Fibroblast of mammary gland (primary cell): Measurements from ENCODE around the gene RBMXL3.

Experiments
- DNase-seq: peaks from one replicate; pipeline ENCODE4 v3.0.0-alpha.2; 2010; ENCODE audit warnings: low read depth
- H3K4me3 ChIP-seq: 2 replicates; pipeline ENCODE4 v1.5.1; 2011; ENCODE audit warnings: low read depth, mild to moderate bottlenecking, low read length, moderate library complexity; ENCODE audit not compliant: control insufficient read depth
- TF ChIP-seq, protein P1 (sequence below): conservative IDR thresholded peaks from 2 replicates; pipeline ENCODE4 v1.5.1; 2011; ENCODE audit warnings: low read depth, low read length, inconsistent platforms; ENCODE audit not compliant: control insufficient read depth, insufficient read depth

RBMXL3 gene

DNA sequence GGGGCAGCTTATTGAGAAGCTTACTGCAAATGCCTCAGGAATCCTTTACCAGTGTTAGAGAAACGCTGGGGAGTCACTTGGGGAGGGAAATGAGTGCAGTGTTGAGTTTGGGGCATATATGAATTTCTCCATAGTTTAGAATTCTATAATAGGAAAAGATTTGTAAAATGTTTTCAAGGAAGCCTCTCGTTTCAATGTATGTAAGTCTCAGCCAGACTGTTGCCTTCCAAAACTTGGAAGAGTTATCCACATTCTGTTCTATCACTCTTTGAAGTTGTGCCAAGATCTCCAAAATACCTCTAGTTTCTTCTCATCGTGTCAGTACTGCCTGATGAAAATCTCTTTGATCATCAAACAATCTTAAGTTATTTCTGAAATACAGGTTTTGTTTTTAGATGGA, 45.3 kb downstream of the RBMXL3 start:
- H3K4me3 ChIP-seq, result peak overlapping the region; percentile 63

DNA sequence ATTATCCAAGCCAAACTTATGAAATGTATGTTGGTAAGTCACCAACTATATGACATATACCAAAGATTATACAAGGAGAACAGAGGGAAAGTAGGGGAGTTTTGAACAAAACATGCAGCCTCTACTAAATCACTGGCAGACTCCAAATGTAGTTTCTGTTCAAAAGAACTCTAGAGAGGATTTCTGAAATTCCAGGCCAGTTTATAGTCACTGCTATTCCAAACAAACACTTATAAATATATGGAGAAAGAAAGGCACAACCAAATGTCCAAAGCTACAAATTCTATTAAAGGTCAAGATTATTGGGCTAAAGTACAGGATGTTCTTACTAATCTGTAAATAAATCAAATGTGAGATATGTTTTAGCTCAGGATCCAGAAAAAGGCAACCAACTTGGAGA, 47.4 kb downstream of the RBMXL3 start:
- H3K4me3 ChIP-seq, result no peak overlapping the region
- TF ChIP-seq, protein P1, sequence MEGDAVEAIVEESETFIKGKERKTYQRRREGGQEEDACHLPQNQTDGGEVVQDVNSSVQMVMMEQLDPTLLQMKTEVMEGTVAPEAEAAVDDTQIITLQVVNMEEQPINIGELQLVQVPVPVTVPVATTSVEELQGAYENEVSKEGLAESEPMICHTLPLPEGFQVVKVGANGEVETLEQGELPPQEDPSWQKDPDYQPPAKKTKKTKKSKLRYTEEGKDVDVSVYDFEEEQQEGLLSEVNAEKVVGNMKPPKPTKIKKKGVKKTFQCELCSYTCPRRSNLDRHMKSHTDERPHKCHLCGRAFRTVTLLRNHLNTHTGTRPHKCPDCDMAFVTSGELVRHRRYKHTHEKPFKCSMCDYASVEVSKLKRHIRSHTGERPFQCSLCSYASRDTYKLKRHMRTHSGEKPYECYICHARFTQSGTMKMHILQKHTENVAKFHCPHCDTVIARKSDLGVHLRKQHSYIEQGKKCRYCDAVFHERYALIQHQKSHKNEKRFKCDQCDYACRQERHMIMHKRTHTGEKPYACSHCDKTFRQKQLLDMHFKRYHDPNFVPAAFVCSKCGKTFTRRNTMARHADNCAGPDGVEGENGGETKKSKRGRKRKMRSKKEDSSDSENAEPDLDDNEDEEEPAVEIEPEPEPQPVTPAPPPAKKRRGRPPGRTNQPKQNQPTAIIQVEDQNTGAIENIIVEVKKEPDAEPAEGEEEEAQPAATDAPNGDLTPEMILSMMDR, result no peak
- no peak for DNase-seq

More for the DNA sequence above, 45.3 kb downstream of the RBMXL3 start:
- TF ChIP-seq, protein P1, result no peak
- DNase-seq, result no peak

DNA sequence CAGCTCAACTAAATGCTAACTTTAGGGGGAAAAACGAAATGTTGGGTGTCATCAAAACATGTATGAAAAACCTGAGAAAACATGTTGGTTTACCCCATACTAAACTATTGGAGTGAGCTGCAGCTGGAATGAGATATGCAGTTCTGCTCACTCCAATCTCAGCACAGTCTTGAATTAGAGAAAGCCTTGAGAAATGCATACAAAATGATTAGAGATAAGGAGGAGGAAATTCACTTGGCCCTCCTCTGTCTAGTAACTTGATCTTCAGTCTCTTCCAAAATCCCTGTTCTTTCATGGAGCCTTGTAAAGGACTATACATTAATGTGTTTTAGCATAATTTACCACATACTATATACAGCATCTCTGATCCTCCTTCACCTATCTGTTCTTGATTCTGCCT, 47.8 kb downstream of the RBMXL3 start:
- H3K4me3 ChIP-seq, result no peak overlapping the region
- DNase-seq, result no peak
- TF ChIP-seq, protein P1, result no peak
